Activated CD8-positive, alpha-beta memory T cell treated with anti-CD3 and anti-CD28 coated beads for 48 hours (primary cell): ENCODE data around the gene DHCR24.

Experiments
- DNase-seq, 3 experiments: peaks; one replicate each; pipeline ENCODE4 v3.0.0-alpha.2; 2020; ENCODE audit warnings: low read depth in 2 of 3, low spot score in 2 of 3

Gene DHCR24

GRCh38 chr1:54846716-54847284 lies 40.2 kb downstream of the DHCR24 start:
- DNase-seq = no peak

GRCh38 chr1:54846301-54846700 lies 40.7 kb downstream of the DHCR24 start:
- no peak for DNase-seq

GRCh38 chr1:54845772-54846171 lies 41.2 kb downstream of the DHCR24 start:
- no peak for DNase-seq

GRCh38 chr1:54844564-54844963 lies 42.4 kb downstream of the DHCR24 start:
- no peak for DNase-seq

- DNase-seq = no peak
Observed at GRCh38 chr1:54843449-54843848, 43.5 kb downstream of the DHCR24 start.

- DNase-seq = no peak
Observed at GRCh38 chr1:54842963-54843362, 44.0 kb downstream of the DHCR24 start.

- DNase-seq = no peak
Observed at GRCh38 chr1:54842206-54842915, 44.6 kb downstream of the DHCR24 start.

GRCh38 chr1:54839824-54840223 lies 47.2 kb downstream of the DHCR24 start:
- no peak for DNase-seq

GRCh38 chr1:54838565-54839180 lies 48.3 kb downstream of the DHCR24 start:
- DNase-seq = no peak

GRCh38 chr1:54837002-54837853 lies 49.8 kb downstream of the DHCR24 start:
- DNase-seq = no peak

GRCh38 chr1:54836594-54836993 lies 50.4 kb downstream of the DHCR24 start:
- no peak for DNase-seq

GRCh38 chr1:54835970-54836369 lies 51.0 kb downstream of the DHCR24 start:
- DNase-seq = no peak

- no peak for DNase-seq
Observed at GRCh38 chr1:54835131-54835898, 51.7 kb downstream of the DHCR24 start.

- no peak for DNase-seq
Observed at GRCh38 chr1:54834007-54834541, 52.9 kb downstream of the DHCR24 start.

- DNase-seq = no peak
Observed at GRCh38 chr1:54833121-54833520, 53.9 kb downstream of the DHCR24 start.

- DNase-seq = no peak
Observed at GRCh38 chr1:54826226-54826816, 60.7 kb downstream of the DHCR24 start.

- DNase-seq = no peak
Observed at GRCh38 chr1:54825696-54826095, 61.3 kb downstream of the DHCR24 start.

- DNase-seq = no peak
Observed at GRCh38 chr1:54823670-54824069, 63.3 kb downstream of the DHCR24 start.

- no peak for DNase-seq
Observed at GRCh38 chr1:54819733-54820132, 67.3 kb downstream of the DHCR24 start.

- DNase-seq = no peak
Observed at GRCh38 chr1:54819195-54819536, 67.8 kb downstream of the DHCR24 start.
